ENCODE data around the gene PSD4. TPM values are rescaled to one million over a fixed set of nuclear protein-coding genes. Genes with fewer than 3 reads are reported as not detected.

Gene PSD4
- total RNA-seq, 1 experiment from 2014 or later, result 1.0 TPM

DNA sequence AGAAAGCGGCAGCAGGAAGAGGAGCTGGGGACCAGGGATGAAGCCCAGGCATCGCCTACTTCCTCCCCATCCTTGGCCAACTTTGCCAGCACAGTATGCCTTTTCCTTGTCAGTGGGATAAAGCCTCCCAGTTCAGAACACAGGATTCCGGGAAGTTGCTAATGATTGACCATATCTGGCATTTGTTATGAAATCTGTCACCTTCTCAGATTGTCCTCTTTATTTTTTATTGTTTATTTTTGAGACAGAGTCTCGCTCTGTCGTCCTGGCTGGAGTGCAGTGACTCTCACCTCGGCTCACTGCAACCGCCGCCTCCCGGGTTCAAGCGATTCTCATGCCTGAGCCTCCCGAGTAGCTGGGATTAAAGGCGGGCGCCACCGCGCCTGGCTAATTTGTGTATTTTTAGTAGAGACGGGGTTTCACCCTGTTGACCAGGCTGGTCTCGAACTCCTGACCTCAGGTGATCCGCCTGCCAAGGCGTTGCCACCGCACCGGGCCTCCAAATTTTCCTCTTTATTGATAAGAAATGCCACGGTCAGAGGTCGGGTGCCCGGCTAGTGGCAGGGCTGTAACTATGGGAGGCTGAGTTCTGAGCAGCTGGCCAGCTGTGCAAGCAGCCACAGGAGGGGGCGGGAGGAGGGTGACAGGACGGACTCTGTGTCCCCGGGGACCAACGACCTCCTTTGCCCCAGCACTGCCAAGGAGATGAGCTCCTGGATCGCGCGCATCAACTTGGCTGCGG, 24.4 kb downstream of the PSD4 start:
- Mint-ChIP-seq H3K4me3 (peak overlapping the region; percentile 66 to 78), H3K27ac (no peak overlapping the region), H3K9me3 (no peaks in the 10 kb centered on the region), H3K4me1 (no peaks in the 10 kb centered on the region; a peak in 1 of 4 replicates), H3K27me3 (ENCODE audit: low read depth) (peaks cover 43% of the 10 kb centered on the region), H3K36me3 (ENCODE audit: insufficient read depth in 1 of 3, low read depth in 3 of 3) (no peaks in the 10 kb centered on the region)
- H2AK5ac ChIP-seq (ENCODE audit: insufficient read length, low read length), result no peak overlapping the region
- no peaks in the 10 kb centered on the region for H3K79me1 ChIP-seq (ENCODE audit: insufficient read depth, low read depth, low read length, poor library complexity, severe bottlenecking)
- H3K56ac ChIP-seq (ENCODE audit: insufficient read length, low read depth, low read length), result no peak overlapping the region
- H3K14ac ChIP-seq (ENCODE audit: insufficient read depth, low read length), result no peak overlapping the region
- no peaks in the 10 kb centered on the region for H3K23me2 ChIP-seq (ENCODE audit: insufficient read length, low read depth, low read length, poor library complexity, severe bottlenecking)
- H3T11ph ChIP-seq (ENCODE audit: low read length), result no peak overlapping the region
- no peak overlapping the region for H3K9ac ChIP-seq (ENCODE audit: extremely low read depth, insufficient read length, low read length)
- H2BK5ac ChIP-seq (ENCODE audit: insufficient read length, low read length), result no peak overlapping the region
- no peak overlapping the region for H3K18ac ChIP-seq (ENCODE audit: insufficient read length, low read depth, low read length)
- no peak overlapping the region for H3K4ac ChIP-seq (ENCODE audit: low read depth, low read length)
- H3K4me2 ChIP-seq (ENCODE audit: insufficient read depth, insufficient read length, low read length), result peak overlapping the region; percentile 33
- H3K27me3 ChIP-seq (ENCODE audit: insufficient read depth, low read length), result no peaks in the 10 kb centered on the region
- H2BK20ac ChIP-seq (ENCODE audit: low read depth, low read length, poor library complexity, severe bottlenecking), result no peak overlapping the region
- no peak overlapping the region for H2BK12ac ChIP-seq (ENCODE audit: insufficient read length, low read depth, low read length)
- H3K23ac ChIP-seq (ENCODE audit: insufficient read length, low read depth, low read length), result no peak overlapping the region
- no peaks in the 10 kb centered on the region for H3K79me2 ChIP-seq (ENCODE audit: insufficient read depth, low read length)
- no peak overlapping the region for H4K8ac ChIP-seq (replicated peaks; ENCODE audit: insufficient read length, low read depth, low read length)
- H4K5ac ChIP-seq (ENCODE audit: insufficient read length, low read depth, low read length), result no peak overlapping the region
- H3K4me1 ChIP-seq (ENCODE audit: insufficient read depth, low read length), result no peaks in the 10 kb centered on the region
- H2BK15ac ChIP-seq (ENCODE audit: low read depth, low read length), result no peak overlapping the region
- peak; percentile 16 for DNase-seq
- TF ChIP-seq, protein P1, sequence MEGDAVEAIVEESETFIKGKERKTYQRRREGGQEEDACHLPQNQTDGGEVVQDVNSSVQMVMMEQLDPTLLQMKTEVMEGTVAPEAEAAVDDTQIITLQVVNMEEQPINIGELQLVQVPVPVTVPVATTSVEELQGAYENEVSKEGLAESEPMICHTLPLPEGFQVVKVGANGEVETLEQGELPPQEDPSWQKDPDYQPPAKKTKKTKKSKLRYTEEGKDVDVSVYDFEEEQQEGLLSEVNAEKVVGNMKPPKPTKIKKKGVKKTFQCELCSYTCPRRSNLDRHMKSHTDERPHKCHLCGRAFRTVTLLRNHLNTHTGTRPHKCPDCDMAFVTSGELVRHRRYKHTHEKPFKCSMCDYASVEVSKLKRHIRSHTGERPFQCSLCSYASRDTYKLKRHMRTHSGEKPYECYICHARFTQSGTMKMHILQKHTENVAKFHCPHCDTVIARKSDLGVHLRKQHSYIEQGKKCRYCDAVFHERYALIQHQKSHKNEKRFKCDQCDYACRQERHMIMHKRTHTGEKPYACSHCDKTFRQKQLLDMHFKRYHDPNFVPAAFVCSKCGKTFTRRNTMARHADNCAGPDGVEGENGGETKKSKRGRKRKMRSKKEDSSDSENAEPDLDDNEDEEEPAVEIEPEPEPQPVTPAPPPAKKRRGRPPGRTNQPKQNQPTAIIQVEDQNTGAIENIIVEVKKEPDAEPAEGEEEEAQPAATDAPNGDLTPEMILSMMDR (conservative IDR thresholded peaks at IDR 0.05), result no peak
- no peak overlapping the region for H2AFZ ChIP-seq (ENCODE audit: low read length)
- H3K9me3 ChIP-seq (ENCODE audit: control insufficient read depth, low read depth, low read length), result no peaks in the 10 kb centered on the region
- H2BK120ac ChIP-seq (ENCODE audit: low read depth, low read length, poor library complexity, severe bottlenecking), result no peak overlapping the region
- no CpG with 5 or more reads among the region's 32 CpGs for WGBS (ENCODE audit: extremely low coverage, insufficient read length, low lambda C conversion rate)
- no peaks in the 10 kb centered on the region for H4K20me1 ChIP-seq (ENCODE audit: control insufficient read depth, insufficient read depth, insufficient read length)
- H3K27ac ChIP-seq (ENCODE audit: insufficient read length, low read depth, low read length), result no peak overlapping the region
- no peak overlapping the region for H4K91ac ChIP-seq (ENCODE audit: insufficient read length, low read depth, low read length)
